ENCODE measurements around the gene EML6. TPM values are rescaled to one million over a fixed set of nuclear protein-coding genes. Genes with fewer than 3 reads are reported as not detected.

The EML6 gene
- total and polyA plus RNA-seq, 10 of the 15 experiments (the other 5 are each of a cell fraction or from before 2014, with no cell fraction given), result 0.09 to 0.67 (median 0.21) TPM

DNA sequence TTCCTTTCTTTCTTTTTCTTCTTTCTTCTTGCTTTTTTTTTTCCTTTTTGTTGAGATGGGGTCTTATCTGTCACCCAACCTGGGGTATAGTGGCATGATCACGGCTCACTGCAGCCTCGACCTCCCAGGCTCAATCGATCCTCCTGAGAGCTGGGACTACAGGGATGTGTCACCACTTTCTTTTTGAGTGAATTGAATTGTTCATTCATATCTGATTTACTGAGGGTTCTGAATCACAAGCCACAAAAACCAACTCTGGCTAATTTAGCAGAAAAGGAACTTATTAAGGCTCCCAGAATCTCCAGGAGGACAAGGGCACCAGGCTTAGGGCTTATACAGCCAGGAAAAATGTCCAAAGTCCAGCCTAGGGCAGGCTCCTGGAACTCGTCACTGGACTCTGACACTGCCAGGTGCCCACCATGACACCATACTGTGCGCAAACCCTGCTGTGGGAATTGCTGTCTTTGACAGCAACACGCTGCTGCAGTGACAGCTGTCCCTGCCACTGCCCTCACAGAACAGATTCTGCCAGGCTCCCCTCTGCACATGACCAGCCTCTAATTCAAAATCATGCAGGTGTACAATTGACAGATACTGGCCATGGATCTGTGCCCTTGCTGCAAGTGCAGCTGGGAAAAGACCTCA lies 42.9 kb upstream of the EML6 start (continued):
- TF ChIP-seq, protein P1, sequence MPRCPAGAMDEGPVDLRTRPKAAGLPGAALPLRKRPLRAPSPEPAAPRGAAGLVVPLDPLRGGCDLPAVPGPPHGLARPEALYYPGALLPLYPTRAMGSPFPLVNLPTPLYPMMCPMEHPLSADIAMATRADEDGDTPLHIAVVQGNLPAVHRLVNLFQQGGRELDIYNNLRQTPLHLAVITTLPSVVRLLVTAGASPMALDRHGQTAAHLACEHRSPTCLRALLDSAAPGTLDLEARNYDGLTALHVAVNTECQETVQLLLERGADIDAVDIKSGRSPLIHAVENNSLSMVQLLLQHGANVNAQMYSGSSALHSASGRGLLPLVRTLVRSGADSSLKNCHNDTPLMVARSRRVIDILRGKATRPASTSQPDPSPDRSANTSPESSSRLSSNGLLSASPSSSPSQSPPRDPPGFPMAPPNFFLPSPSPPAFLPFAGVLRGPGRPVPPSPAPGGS (IDR thresholded peaks at IDR 0.05; ENCODE audit: borderline replicate concordance, insufficient read depth, low read depth, low read length, poor library complexity, severe bottlenecking), result peak; percentile 66
- TF ChIP-seq CBFB (IDR thresholded peaks at IDR 0.05; ENCODE audit: low read depth) (peak; percentile 82), CREM (IDR thresholded peaks at IDR 0.05; ENCODE audit: low read depth) (peak; percentile 83), FOS (IDR thresholded peaks at IDR 0.05; ENCODE audit: borderline replicate concordance, extremely low read depth, insufficient read length) (no peak), RUNX3 (IDR thresholded peaks at IDR 0.05; ENCODE audit: low read length) (peak; percentile 96), SIX5 (IDR thresholded peaks at IDR 0.05; ENCODE audit: low read depth, low read length, severe bottlenecking) (no peak), GABPA (IDR thresholded peaks at IDR 0.05; ENCODE audit: low read depth) (peak; percentile 62), MYB (IDR thresholded peaks at IDR 0.05; ENCODE audit: borderline replicate concordance, low read depth, low read length) (no peak), RCOR1 (conservative IDR thresholded peaks at IDR 0.05; ENCODE audit: low read depth, low read length) (0 out of 2 replicates have a peak, but pooled peaks have one; percentile 60), SRF (IDR thresholded peaks at IDR 0.05; ENCODE audit: low read depth in 2 of 2, low read length in 2 of 2) (peak in 1 of 2 experiments; percentile 42; a peak in 1 of 4 replicates), ZSCAN29 (IDR thresholded peaks at IDR 0.05) (no peak), ZNF384 (IDR thresholded peaks at IDR 0.05; ENCODE audit: borderline replicate concordance, low read depth, low read length) (no peak)
- TF ChIP-seq, protein P2, sequence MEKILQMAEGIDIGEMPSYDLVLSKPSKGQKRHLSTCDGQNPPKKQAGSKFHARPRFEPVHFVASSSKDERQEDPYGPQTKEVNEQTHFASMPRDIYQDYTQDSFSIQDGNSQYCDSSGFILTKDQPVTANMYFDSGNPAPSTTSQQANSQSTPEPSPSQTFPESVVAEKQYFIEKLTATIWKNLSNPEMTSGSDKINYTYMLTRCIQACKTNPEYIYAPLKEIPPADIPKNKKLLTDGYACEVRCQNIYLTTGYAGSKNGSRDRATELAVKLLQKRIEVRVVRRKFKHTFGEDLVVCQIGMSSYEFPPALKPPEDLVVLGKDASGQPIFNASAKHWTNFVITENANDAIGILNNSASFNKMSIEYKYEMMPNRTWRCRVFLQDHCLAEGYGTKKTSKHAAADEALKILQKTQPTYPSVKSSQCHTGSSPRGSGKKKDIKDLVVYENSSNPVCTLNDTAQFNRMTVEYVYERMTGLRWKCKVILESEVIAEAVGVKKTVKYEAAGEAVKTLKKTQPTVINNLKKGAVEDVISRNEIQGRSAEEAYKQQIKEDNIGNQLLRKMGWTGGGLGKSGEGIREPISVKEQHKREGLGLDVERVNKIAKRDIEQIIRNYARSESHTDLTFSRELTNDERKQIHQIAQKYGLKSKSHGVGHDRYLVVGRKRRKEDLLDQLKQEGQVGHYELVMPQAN (conservative IDR thresholded peaks at IDR 0.05), result no peak
- TF ChIP-seq, protein P3, sequence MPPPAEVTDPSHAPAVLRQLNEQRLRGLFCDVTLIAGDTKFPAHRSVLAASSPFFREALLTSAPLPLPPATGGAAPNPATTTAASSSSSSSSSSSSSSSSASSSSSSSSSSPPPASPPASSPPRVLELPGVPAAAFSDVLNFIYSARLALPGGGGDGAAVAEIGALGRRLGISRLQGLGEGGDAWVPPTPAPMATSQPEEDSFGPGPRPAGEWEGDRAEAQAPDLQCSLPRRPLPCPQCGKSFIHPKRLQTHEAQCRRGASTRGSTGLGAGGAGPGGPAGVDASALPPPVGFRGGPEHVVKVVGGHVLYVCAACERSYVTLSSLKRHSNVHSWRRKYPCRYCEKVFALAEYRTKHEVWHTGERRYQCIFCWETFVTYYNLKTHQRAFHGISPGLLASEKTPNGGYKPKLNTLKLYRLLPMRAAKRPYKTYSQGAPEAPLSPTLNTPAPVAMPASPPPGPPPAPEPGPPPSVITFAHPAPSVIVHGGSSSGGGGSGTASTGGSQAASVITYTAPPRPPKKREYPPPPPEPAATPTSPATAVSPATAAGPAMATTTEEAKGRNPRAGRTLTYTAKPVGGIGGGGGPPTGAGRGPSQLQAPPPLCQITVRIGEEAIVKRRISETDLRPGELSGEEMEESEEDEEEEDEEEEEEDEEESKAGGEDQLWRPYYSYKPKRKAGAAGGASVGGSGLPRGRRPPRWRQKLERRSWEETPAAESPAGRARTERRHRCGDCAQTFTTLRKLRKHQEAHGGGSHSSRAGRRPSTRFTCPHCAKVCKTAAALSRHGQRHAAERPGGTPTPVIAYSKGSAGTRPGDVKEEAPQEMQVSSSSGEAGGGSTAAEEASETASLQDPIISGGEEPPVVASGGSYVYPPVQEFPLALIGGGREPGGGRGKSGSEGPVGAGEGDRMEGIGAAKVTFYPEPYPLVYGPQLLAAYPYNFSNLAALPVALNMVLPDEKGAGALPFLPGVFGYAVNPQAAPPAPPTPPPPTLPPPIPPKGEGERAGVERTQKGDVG (CRISPR knock-in tag; IDR thresholded peaks at IDR 0.05), result no peak
- TF ChIP-seq, protein P4, sequence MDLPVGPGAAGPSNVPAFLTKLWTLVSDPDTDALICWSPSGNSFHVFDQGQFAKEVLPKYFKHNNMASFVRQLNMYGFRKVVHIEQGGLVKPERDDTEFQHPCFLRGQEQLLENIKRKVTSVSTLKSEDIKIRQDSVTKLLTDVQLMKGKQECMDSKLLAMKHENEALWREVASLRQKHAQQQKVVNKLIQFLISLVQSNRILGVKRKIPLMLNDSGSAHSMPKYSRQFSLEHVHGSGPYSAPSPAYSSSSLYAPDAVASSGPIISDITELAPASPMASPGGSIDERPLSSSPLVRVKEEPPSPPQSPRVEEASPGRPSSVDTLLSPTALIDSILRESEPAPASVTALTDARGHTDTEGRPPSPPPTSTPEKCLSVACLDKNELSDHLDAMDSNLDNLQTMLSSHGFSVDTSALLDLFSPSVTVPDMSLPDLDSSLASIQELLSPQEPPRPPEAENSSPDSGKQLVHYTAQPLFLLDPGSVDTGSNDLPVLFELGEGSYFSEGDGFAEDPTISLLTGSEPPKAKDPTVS (IDR thresholded peaks at IDR 0.05; ENCODE audit: low read depth, low read length), result no peak
- TF ChIP-seq, protein P5, sequence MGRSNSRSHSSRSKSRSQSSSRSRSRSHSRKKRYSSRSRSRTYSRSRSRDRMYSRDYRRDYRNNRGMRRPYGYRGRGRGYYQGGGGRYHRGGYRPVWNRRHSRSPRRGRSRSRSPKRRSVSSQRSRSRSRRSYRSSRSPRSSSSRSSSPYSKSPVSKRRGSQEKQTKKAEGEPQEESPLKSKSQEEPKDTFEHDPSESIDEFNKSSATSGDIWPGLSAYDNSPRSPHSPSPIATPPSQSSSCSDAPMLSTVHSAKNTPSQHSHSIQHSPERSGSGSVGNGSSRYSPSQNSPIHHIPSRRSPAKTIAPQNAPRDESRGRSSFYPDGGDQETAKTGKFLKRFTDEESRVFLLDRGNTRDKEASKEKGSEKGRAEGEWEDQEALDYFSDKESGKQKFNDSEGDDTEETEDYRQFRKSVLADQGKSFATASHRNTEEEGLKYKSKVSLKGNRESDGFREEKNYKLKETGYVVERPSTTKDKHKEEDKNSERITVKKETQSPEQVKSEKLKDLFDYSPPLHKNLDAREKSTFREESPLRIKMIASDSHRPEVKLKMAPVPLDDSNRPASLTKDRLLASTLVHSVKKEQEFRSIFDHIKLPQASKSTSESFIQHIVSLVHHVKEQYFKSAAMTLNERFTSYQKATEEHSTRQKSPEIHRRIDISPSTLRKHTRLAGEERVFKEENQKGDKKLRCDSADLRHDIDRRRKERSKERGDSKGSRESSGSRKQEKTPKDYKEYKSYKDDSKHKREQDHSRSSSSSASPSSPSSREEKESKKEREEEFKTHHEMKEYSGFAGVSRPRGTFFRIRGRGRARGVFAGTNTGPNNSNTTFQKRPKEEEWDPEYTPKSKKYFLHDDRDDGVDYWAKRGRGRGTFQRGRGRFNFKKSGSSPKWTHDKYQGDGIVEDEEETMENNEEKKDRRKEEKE (IDR thresholded peaks at IDR 0.05), result no peak
- TF ChIP-seq, protein P6, sequence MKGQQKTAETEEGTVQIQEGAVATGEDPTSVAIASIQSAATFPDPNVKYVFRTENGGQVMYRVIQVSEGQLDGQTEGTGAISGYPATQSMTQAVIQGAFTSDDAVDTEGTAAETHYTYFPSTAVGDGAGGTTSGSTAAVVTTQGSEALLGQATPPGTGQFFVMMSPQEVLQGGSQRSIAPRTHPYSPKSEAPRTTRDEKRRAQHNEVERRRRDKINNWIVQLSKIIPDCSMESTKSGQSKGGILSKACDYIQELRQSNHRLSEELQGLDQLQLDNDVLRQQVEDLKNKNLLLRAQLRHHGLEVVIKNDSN (IDR thresholded peaks at IDR 0.05; ENCODE audit: borderline replicate concordance, extremely low read length, insufficient read depth, low read depth, low read length), result no peak

Measured in GM12878 (cell line).